ENCODE results near the gene BCL2L13.
"Not testable (repeated sequence)": the region's sequence is repeated elsewhere in the genome, so short reads cannot be mapped to it uniquely, and the experiment has no call there.

The BCL2L13 gene

DNA sequence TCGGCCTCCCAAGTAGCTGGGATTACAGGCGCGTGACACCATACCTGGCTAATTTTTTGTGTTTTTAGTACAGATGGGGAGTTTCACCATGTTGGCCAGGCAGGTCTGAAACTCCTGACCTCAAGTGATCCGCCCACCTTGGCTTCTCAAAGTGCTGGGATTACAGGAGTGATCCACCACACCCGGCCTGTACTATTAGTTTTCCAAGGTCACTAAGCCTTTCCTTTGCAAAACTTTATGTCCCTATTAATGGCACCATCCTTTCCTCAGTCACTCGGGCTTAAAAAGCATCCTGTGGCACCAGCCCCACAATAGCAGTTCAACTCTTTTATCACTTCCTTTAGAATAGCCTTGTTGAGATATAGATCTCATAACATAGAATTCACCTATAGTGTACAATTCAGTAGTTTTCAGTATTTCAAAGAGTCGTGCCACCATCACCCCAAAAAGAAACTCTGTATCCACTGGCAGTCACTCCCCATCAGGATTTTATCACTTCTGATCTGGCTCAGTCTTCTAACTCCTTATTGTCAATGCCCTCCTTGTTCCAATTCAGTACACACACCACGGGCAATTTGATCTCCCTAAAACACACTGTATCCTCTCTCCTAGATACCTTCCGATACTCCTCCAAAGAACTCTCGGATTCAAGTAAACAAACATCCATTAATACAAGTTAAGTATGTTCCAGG, 921 bp upstream of the BCL2L13 start:
- DNase-seq, result no peak

GRCh38 chr22:17638182-17638431, 450 bp upstream of the BCL2L13 start:
- DNase-seq, result peak; percentile 54

- DNase-seq, result no peak
Measured at GRCh38 chr22:17639247-17639741, 737 bp downstream of the BCL2L13 start.

DNA sequence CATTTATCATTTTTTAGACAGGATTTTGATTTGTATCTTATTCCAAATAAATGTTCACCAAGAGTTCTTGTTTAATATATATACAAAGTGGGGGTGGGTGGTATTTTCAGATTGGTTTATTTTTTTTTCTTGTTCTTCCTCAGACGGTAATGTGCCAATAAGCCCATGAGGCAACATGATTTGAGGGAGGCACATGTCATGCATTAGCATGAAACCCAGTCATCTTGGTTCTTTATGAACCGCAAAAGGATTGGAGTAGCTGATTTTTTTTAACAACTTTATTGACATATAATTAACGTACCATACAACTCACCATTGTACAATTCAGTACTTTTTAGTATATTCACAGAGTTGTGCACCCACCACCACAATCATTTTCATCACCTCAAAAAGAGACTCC, 2.7 kb downstream of the BCL2L13 start:
- DNase-seq, result no peak

GRCh38 chr22:17642357-17642756, 3.8 kb downstream of the BCL2L13 start:
- DNase-seq, result not testable (repeated sequence)

DNA sequence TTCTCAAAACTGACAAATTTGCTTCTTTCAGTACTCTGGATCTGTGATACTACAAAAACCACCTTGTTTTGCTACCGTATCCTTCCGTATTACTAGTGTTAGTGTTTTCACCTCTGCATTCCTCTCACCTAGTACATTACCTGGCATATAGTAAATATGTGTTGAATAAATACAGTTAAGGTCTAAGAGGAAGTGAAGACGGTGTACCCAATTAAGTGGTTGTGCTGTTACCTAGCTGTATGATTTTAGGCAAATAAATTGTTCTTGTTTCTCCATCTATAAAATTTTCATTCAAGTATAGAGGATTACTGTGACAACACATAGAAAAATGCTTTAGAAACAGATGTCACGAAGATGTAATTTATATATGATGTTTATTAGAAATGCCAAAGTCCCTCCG, 8.9 kb downstream of the BCL2L13 start:
- no peak for DNase-seq

- DNase-seq, result no peak
Measured at GRCh38 chr22:17647991-17648390, 9.4 kb downstream of the BCL2L13 start.

- no peak for DNase-seq
Measured at GRCh38 chr22:17648569-17648968, 10.0 kb downstream of the BCL2L13 start.

DNA sequence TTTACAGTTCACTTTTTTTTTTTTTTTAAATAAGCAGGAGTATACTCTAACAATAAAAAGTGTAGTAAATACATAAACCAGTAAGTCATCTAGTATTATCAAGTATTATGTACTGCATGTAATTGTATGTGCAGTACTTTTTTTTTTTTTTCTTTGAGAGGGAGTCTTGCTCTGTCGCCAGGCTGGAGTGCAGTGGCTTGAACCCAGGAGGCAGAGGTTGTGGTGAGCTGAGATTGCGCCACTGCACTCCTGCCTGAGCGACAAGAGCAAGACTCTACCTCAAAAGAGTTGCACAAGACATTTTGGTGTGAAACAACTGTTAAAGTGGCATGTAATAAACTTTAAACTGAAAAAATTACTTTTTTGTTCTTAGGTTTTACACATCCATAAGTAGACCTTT, 16.7 kb downstream of the BCL2L13 start:
- no peak for DNase-seq

- DNase-seq, result no peak
Measured at GRCh38 chr22:17656870-17657395, 18.4 kb downstream of the BCL2L13 start.

- no peak for DNase-seq
Measured at GRCh38 chr22:17664414-17665055, 26.0 kb downstream of the BCL2L13 start.

DNA sequence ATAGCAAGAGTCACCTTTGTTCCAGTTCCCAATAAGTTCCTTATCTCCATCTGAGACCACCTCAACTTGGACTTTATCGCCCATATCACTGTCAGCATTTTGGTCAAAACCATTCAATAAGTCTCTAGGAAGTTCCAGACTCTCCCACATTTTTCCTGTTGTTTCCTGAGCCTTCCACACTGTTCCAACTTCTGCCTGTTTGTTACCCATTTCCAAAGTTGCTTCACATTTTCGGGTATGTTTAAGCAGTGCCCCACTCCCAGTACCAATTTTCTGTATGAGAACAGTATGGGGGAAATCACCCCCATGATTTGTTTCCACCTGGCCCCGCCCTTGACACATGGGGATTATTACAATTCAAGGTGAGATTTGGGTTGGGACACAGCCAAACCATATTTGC, 26.7 kb downstream of the BCL2L13 start:
- no peak for DNase-seq

- DNase-seq, result no peak
Measured at GRCh38 chr22:17665854-17666253, 27.3 kb downstream of the BCL2L13 start.

- not testable (repeated sequence) for DNase-seq
Measured at GRCh38 chr22:17671521-17672092, 33.0 kb downstream of the BCL2L13 start.

GRCh38 chr22:17672417-17672991, 33.9 kb downstream of the BCL2L13 start:
- no peak for DNase-seq

- DNase-seq, result no peak
Measured at GRCh38 chr22:17674152-17674551, 35.6 kb downstream of the BCL2L13 start.

GRCh38 chr22:17675584-17675983, 37.0 kb downstream of the BCL2L13 start:
- DNase-seq, result no peak

- no peak for DNase-seq
Measured at GRCh38 chr22:17678817-17679385, 40.3 kb downstream of the BCL2L13 start.

GRCh38 chr22:17684245-17684644, 45.7 kb downstream of the BCL2L13 start:
- DNase-seq, result no peak

DNA sequence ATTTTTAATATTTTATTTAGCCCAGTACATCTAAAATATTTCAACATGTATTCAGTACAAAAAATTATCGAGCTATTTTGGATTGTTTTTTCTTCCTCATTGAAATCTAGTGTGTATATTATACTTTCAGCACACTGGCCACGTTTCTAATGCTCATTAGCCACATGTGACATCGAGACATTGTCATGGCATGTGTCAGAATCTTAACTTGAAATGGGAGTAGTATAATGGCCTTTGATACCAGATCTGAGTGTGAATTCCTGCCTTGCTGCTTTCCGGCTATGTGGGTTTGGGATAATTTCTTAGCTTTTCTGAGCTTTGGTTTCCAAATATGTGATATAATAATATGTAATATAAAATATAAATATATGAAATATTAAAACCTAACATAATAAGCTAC, 54.3 kb downstream of the BCL2L13 start:
- no peak for DNase-seq

DNA sequence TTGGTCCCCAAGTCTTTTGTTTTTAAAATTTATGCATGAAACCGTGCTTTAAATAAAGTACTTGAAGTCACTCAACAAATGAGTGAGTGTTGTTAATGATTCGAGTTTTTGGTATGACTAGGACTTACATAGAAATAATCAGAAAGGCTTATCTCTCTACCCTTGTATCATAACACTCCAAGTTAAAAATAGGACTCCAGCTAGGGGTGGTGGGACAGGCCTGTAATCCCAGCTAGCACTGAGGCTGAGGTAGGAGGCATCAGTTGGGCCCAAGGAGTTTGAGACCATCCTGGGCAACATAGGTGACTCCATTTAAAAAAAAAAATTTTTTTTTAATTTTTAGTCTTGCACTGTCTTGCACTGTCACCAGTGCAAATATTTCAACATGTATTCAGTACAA, 55.6 kb downstream of the BCL2L13 start:
- no peak for DNase-seq

GRCh38 chr22:17694752-17695151, 56.2 kb downstream of the BCL2L13 start:
- no peak for DNase-seq

DNA sequence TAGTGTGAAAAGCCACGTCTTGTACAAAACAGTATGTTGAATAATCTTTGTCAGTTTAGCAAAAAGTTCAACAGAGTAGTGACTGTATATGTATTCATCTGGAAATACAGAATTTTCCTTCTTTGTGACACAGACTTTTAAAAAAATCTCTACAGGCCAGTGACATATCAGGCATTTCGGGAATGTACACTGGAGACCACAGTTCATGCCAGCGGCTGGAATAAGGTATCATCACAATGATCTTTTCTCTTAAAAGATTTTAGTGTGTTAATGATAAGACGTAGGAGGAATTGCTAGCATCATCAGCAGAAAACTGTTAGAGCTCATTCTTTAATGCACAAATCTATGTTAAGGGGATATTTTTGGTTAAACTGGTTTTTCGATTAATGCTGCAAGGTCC, 57.4 kb downstream of the BCL2L13 start:
- no peak for DNase-seq

GRCh38 chr22:17697196-17697595, 58.6 kb downstream of the BCL2L13 start:
- not testable (repeated sequence) for DNase-seq

All from NCI-H446 treated with DMSO at 0.1 percent for 48 hours (cell line).